Astrocyte of the spinal cord (primary cell): ENCODE measurements around the gene FXYD7.

Experiments used
- DNase-seq: peaks from one replicate; pipeline ENCODE4 v3.0.0; 2011; ENCODE audit warnings: low read depth, low spot score
- H3K4me3 ChIP-seq: 2 replicates; pipeline ENCODE4 v1.5.1; 2011; ENCODE audit warnings: low read depth, mild to moderate bottlenecking, low read length, moderate library complexity
- CTCF ChIP-seq: IDR thresholded peaks from 2 replicates; pipeline ENCODE4 v1.5.1; 2012; ENCODE audit warnings: low read depth, mild to moderate bottlenecking, low read length, inconsistent platforms
- in situ Hi-C: cut with HindIII; loops from 2 replicates; pipeline ENCODE4 v1.10.0; 2017; ENCODE audit warnings: low sequenced_read_pairs

The FXYD7 gene, protein sequence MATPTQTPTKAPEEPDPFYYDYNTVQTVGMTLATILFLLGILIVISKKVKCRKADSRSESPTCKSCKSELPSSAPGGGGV

GRCh38 chr19:35143231-35143715 lies at the start of gene FXYD7:
Gene FXYD7 (plus strand): TSS chr19:35143255. CDS start chr19:35143334, 79 bp downstream.
- H3K4me3 ChIP-seq, result no peak within 1 kb of the TSS
- no peak for DNase-seq
- in situ Hi-C loops, result no loop called here
- no peak for TF ChIP-seq CTCF

DNA sequence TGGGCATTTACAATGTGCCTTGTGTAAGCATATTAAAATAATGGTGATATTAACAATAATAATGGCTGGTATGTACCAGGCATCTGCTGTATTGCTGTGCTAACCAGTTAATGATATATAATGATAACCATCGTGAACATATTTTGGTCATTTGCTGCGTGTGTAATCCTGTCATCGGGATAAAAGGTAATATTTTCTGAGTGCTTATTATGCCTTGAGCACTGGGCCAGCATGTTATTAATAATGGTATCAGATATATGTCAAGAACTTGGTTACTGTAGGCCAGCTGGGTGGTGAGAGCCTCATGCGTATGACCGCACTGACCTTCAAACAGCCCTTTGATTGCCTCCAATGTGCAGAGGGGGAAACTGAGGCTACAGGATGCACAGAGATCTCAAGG lies 49.6 kb upstream of the FXYD7 start:
- H3K4me3 ChIP-seq, result no peak overlapping the region
- DNase-seq, result no peak
- in situ Hi-C loops, result no loop called here

DNA sequence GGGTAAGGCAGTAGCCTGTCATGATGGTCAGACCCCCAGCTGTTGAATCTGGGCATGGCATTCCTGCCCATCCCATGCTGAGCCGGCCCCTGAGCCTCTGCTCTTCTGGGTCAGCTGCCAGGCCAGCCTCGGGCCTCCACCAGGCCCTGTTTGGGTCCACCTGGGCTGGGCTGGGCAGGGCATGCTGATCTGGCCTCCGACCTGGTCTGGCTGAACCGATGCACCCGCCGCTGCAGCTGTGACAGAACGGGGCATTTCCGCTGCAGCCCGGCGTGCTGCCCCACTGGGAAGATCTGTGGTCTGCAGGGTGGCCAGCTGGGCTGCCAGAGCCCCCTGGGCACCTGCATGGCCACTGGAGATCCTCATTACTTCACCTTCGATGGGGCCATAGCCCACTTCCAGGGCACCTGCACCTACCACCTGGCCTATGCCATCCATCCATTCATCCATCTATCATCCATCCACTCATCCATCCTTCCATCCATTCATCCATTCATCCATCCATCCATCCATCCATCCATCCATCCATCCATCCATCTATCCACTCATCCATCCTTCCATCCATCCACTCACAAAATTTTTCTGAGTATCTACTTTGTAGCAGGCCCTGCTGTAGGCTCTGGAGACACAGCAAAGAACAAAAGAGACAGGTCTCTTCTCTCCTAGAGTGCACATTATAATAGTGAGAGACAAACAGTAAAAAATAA lies 49.0 kb upstream of the FXYD7 start:
- no peak for DNase-seq
- in situ Hi-C loops, result no loop called here
- no peak for TF ChIP-seq CTCF
- no peak overlapping the region for H3K4me3 ChIP-seq

More for the DNA sequence above, 49.6 kb upstream of the FXYD7 start:
- TF ChIP-seq CTCF, result no peak

GRCh38 chr19:35094656-35095055 lies 48.4 kb upstream of the FXYD7 start:
- no peak for TF ChIP-seq CTCF
- no peak overlapping the region for H3K4me3 ChIP-seq
- no peak for DNase-seq
- in situ Hi-C loops, result no loop called here

- no peak overlapping the region for H3K4me3 ChIP-seq
- no peak for DNase-seq
- in situ Hi-C loops, result no loop called here
- no peak for TF ChIP-seq CTCF
These were observed 47.2 kb upstream of the FXYD7 start for GRCh38 chr19:35095667-35096368.

GRCh38 chr19:35098413-35099049 lies 44.5 kb upstream of the FXYD7 start:
- H3K4me3 ChIP-seq, result no peak overlapping the region
- DNase-seq, result no peak
- no peak for TF ChIP-seq CTCF
- in situ Hi-C loops, result no loop called here
